Measurements from ENCODE around the gene RANBP3. TPM values are rescaled to one million over a fixed set of nuclear protein-coding genes. Genes with fewer than 3 reads are reported as not detected.

The RANBP3 gene
- total RNA-seq, 1 donor from 2014 or later: 81.9 TPM

DNA sequence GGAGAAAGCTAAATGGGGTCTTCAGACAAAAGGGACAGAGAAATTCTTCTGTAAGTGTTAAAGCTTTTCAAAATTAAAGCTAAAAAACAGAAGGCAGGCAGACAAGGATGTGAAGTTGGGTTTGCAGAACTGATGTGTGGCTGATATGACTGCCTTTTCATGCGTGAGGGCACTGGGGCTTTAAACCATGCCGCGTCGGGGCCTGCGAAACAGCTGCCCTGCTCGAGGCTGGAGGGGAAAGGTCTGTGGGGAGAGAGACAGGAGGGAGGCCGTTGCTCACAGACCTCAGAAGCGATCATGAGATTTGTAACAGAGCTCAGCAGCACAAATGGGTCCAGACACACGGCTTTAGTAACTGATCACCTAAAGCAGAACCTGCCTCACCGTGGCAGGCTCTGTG is 40.4 kb downstream of the RANBP3 start:
- TF ChIP-seq, protein P1, sequence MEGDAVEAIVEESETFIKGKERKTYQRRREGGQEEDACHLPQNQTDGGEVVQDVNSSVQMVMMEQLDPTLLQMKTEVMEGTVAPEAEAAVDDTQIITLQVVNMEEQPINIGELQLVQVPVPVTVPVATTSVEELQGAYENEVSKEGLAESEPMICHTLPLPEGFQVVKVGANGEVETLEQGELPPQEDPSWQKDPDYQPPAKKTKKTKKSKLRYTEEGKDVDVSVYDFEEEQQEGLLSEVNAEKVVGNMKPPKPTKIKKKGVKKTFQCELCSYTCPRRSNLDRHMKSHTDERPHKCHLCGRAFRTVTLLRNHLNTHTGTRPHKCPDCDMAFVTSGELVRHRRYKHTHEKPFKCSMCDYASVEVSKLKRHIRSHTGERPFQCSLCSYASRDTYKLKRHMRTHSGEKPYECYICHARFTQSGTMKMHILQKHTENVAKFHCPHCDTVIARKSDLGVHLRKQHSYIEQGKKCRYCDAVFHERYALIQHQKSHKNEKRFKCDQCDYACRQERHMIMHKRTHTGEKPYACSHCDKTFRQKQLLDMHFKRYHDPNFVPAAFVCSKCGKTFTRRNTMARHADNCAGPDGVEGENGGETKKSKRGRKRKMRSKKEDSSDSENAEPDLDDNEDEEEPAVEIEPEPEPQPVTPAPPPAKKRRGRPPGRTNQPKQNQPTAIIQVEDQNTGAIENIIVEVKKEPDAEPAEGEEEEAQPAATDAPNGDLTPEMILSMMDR (conservative IDR thresholded peaks at IDR 0.05; ENCODE audit: low read depth, low read length): no peak
- H3K4me3 ChIP-seq (ENCODE audit: low read depth, low read length): no peak overlapping the region
- DNase-seq (ENCODE audit: low read depth): no peak

DNA sequence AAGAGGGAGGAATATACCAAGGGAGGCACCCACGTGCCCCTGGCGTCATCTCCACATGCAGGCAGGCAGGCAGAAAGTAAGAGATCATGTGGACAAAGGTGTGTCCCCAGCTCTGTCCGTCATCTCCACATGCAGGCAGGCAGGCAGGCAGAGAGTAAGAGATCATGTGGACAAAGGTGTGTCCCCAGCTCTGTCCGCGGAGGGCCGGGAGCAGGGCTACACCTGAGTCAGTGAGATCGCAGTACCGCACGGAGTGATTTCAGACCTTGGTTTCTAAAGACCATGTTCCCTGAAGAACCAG is 41.7 kb downstream of the RANBP3 start:
- TF ChIP-seq, protein P1 (conservative IDR thresholded peaks at IDR 0.05; ENCODE audit: low read depth, low read length): no peak
- no peak overlapping the region for H3K4me3 ChIP-seq (ENCODE audit: low read depth, low read length)
- DNase-seq (ENCODE audit: low read depth): no peak

DNA sequence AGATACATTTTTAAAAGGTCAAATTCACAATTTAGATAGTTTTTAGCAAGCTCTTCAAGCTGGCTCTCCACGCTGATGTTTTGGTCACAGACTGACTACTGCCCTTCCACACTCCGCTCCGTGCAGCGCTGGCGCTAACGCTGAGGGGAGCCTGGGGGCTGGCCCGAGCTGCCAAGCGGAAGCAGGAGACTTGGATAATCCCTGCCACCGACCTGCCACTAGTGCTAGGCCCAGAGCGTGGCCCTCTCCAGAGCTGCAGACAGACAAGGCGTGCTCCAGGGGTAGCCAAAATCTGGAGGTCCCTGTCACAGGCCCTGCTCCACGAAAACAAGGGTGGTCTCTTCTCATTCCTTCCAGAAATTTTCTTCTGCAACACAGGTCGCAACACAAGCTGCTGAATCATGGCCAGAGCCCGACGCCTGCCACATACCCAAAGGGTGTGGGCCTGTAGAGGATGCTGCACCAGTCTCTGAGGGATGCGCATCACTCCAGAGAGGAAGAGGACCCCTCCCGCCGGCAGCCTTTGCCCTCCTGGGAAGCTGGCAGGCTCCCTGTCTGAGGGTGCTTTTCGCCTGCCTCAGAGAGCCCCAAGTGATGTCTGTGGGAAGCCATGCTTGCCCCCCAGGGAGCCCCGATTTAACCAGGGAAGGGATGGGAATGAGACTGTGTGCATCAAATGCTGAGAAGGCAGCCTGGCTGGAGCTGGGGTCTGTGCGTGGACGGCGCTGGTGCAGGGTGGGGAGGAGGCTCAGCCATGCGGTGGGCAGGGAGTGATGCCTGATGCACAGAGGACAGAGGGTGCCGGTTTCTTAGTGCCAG is 42.3 kb downstream of the RANBP3 start:
- TF ChIP-seq, protein P1 (conservative IDR thresholded peaks at IDR 0.05; ENCODE audit: low read depth, low read length): no peak
- no peak overlapping the region for H3K4me3 ChIP-seq (ENCODE audit: low read depth, low read length)
- DNase-seq (ENCODE audit: low read depth): no peak

DNA sequence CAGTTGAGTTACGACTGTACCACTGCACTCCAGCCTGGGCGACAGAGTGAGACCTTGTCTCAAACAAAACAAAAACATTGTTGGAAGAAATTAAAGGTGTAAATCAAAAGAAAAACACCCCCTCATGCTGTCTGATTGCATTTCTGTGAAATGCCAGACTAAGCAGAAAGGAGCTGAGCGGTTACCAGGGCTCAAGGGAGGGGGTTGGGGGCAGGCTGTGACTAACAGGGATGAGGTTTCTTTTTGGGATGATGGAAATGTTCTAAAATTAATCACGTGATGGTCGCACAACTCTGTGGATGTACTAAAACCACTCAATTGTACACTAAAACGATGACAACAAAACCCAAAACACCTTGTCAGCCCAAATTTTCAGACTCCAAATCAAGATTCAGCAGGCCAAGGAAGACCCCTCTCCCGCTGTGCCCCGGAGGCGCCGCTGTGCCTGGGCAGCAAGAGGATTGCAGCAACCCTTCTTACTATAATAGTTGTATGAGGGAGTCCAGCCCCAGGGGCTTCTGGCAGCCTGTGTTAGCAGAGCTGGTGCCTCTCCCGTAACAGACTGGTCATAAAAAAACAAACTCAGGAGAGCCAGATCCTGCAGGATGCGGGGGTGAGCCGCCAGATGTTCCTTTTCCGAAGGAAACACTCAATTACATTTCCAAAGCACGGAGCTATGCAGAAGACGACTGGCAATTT is 43.0 kb downstream of the RANBP3 start:
- no peak for DNase-seq (ENCODE audit: low read depth)
- TF ChIP-seq, protein P1 (conservative IDR thresholded peaks at IDR 0.05; ENCODE audit: low read depth, low read length): no peak
- H3K4me3 ChIP-seq (ENCODE audit: low read depth, low read length): no peak overlapping the region

DNA sequence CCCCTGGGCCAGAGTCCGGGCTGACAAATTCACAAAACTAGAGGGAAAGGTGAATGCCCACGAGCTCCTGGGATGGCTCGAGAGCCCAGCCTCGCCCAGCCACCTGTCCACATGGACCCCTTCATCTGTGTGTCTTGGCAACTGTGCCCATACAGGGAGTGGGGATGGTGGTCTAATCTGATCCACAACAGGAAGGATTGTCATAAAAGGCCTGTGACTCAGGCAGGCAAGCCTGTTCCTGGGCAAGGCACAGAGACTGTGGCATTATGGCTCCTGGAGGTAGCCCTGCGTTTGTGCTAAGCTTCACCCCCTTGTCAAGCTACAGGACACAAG is 43.9 kb downstream of the RANBP3 start:
- no peak overlapping the region for H3K4me3 ChIP-seq (ENCODE audit: low read depth, low read length)
- TF ChIP-seq, protein P1 (conservative IDR thresholded peaks at IDR 0.05; ENCODE audit: low read depth, low read length): no peak
- DNase-seq (ENCODE audit: low read depth): no peak

DNA sequence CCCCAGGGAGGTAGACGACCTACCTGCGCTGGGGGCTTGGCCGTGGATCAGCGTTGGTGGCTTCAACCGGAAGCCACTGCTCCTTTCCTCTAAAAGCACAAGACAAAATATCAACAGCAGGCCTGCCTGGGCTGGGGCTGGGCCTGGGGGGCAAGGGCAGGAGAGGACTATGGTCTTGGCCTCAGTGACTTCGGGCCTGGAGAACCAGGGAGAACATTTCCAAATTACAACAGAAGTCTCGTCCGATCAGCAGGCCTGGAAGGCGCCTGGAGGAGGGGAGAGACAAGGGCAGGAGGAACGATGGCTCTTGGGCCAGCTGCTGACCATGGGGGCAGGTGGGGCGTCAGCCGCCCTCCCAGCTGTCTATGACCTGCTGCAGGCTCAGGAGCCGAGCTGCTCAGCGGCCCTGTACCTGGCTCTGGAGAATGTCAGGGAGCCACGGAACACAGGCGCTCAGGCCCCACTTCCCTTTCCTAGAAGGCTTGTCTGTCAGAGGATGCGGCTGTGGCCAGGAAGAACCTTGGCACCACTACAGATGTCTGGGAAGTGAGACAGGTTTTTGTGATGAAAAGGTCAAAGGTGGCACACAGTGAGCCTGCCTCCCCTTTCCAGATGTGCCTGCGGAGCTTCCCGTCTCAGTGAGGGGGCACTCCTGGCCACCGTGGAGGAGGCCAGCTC is 44.4 kb downstream of the RANBP3 start:
- DNase-seq (ENCODE audit: low read depth): no peak
- no peak overlapping the region for H3K4me3 ChIP-seq (ENCODE audit: low read depth, low read length)
- TF ChIP-seq, protein P1 (conservative IDR thresholded peaks at IDR 0.05; ENCODE audit: low read depth, low read length): no peak
